ENCODE results near the gene STEAP1B.
"Not testable (repeated sequence)": the region's sequence is repeated elsewhere in the genome, so short reads cannot be mapped to it uniquely, and the experiment has no call there.

STEAP1B gene

DNA sequence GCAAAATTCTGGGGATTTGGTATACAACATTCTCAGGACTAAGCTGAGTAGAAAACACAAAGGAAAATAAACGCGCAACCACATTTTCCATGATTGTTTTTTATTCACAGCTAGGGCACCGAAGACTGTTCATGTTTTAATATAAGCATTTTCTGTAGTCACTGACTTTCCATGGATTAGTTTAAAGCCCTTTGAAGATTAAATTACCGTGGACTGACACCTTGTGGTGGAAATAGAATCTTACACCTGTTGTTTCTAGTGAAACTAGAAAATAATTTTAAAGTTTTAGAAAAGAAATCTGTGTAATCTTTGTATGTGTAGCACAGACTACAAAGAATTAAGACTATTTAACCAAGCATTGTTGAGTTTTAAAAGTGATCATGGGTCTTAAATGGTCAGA, 1.3 kb upstream of the STEAP1B start:
- intact Hi-C loops (cut with DNase I) = loop anchor here (5.0 kb wide), 1 partner anchor 1244 kb away; no protein-coding TSS in a partner anchor

DNA sequence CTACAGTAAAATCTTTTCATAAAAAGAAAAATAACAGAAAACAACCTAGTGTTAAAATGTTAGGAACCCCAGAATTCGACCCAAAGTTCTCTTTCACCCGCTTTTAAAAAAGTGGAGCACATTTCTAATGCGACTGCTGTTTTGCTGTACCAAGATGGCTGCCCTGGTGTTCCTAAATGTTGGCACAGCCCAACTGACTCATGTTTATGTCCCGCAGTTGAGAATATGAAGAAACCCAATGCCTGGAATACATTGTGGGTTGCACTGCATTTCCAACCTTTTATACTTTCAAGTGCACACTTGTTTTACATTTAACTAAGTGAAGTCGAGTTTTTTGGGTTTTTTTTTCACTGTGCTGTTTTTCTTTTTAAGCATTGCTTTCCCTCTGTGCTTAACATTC, 944 bp downstream of the STEAP1B start:
- intact Hi-C loops (cut with DNase I) = no loop called here
- DNase-seq = peak in 1 of 10 donors; percentile 17

More for the DNA sequence above, 1.3 kb upstream of the STEAP1B start:
- not testable (repeated sequence) for DNase-seq

DNA sequence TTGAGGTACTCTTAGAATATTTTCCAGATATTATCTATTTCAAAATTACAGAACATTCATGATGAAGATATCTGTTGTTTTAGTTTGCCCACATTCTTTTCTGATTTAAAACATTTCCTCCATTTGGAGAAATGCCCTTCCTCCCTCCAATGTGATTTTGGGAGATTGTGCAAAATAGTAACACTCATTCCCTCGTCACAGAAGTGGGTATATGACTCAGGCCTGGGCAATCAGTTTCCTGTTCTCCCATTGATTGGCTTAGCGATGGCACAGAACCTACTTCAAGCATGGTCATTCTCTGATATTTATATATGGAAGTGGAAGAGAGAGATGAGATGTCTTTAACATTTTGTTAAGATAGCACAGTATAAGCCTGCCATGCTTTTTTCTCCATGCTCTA, 3.1 kb downstream of the STEAP1B start:
- intact Hi-C loops (cut with DNase I); DNase-seq: not testable (repeated sequence)

DNA sequence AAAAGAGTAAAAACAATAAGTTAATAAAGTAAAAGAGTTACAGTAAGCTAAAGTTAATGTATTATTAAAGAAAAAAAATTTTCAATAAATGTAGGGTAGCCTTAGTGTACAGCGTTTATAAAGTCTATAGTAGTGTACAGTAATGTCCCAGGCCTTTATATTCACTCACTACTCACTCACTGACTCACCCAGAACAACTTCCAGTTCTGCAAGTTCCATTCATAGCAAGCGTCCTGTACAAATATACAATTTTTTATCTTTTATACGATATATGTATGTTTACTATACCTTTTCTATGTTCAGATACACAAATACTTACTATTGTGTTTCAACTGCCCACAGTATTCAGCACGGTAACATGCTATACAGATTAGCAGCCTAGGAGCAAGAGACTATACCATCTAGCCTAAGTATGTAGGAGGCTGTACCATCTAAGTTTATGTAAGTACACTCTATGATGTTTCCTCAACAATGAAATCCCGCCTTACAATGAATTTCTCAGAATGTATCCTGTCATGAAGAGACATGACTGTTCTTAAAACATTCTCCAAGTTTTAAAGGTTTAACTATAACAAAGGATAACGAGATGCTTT, 3.6 kb downstream of the STEAP1B start:
- intact Hi-C loops (cut with DNase I); DNase-seq: not testable (repeated sequence)

DNA sequence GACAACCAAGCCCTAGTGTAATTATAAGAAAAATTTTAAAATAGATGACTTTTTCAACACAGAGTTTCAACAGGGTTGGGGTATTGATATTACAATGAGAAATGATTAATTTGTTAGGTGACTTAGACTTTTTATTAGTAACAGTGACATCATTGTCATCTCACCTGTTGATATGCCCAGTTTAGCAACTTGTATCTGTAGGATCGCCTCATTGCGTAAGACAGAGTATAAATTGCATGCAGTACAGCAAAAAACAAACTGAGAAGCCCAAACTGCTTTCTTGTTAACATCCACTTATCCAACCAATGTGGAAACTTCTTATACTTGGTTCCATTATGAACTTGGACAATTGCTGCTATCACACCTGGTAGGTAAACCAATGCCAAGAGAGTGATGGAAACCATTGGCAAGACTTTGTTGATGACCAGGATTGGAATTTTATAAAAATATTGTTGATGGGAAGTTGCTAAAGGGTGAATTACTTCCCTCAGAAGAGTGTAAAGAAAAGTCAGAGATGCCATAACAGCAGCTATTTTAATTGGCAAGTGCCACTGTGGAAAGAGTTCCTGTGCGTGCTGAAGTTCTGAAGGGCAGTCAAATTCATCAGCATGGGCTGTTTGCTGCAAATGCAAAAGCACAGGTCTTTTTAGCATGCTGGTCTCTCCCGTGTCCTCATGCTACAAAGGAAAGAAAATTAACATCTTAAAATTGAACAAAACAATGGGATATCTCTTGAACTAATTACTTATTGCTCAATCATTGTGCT, 6.6 kb downstream of the STEAP1B start:
- intact Hi-C loops (cut with DNase I); DNase-seq: not testable (repeated sequence)

DNA sequence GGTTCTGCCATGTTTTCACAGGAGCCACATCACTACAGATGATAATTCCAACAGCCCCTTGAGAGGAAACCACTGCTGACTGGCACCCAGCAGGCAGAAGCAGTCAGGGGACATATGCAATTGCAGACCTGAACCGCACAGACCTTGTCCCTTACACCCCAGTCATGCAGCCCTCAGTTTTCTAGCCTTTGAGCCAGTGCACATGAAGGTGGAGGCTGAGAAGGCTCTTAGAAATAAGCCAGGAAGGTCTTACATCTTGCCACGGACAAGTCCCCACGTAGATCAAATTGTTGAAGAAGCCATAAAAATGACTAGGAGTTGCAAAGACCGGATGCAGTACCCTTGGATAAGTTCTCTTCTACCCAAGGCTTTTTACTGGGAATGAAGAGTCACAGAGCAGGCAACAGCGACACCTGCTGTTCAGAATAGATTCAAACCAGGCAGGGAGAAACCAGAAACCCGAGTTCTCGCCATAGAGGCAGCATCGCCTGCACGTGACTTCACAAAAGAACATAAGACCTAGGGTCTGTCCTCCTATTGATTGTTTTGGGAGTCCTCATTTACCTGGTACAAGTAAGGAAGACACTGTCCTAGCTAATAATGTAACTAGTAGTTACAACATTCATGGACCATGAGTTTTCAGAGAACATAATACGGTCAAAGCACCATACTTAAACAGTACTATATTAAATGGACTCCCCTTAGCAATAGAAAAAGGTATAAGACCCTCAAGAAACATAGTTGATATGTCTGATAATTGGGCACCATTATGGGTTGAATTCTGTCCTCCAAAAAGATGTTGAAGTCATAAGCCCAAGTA, 11.1 kb downstream of the STEAP1B start:
- intact Hi-C loops (cut with DNase I) = loop anchor here (1.0 to 5.0 kb wide), 3 partner anchors 192 to 386 kb away; no protein-coding TSS in a partner anchor

DNA sequence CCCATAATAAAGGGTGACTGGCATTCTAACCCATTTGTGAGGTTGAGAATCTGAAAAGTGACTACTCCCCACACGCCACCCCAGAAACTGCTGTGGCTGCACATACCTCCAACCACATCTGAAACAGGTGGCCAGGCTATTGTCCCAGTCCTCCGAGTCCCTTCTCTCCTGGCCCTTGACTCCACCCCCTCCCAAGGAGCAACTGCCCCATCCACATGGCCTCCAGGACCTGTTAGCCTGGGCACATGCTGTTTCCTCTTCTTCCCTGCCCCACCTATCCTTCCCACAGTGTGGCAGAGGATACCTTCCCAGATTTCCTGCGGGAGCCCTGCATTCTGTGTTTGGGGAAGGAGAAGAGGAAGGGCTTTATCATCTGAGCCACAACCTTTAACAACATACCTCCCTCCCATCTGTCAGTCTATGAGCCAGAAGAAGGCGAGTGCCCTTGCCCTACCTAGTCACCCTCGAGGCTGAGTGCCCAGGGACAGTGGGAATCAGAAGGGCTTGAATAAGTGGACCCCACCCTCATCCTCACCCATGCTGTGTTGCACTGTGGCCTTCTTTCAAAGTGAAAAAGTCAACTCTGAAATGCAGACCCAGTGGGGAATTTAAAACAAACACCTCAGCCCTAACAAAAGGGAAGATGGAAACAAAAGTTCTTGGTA, 11.9 kb downstream of the STEAP1B start:
- DNase-seq = no peak
- intact Hi-C loops (cut with DNase I) = loop anchor here (2.0 to 5.0 kb wide), 2 partner anchors 191 to 385 kb away; no protein-coding TSS in a partner anchor

More for the DNA sequence above, 11.1 kb downstream of the STEAP1B start:
- peak; percentile 44 to 95 (median 82) for DNase-seq

DNA sequence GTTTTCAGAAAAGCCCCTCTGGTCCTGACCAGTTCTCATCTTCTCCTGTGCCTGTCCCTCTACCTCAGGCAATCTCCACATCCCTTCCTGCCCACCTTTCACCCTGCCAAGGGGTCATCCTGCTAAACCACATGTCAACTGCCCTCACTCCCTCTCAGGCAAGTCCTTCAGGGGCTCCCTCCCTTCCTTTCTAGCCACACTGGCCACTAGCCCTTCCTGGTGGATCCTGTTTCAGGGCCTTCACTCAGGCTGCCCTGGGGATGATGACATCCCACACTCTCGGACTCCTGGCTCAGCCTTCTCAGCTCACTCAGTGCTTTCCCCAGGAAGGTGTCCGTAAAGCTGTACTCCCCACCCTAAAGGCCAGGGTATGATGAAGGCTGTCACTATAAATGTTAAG, 13.4 kb downstream of the STEAP1B start:
- intact Hi-C loops (cut with DNase I) = loop anchor here (5.0 kb wide), 1 partner anchor 189 kb away; no protein-coding TSS in a partner anchor
- no peak for DNase-seq

DNA sequence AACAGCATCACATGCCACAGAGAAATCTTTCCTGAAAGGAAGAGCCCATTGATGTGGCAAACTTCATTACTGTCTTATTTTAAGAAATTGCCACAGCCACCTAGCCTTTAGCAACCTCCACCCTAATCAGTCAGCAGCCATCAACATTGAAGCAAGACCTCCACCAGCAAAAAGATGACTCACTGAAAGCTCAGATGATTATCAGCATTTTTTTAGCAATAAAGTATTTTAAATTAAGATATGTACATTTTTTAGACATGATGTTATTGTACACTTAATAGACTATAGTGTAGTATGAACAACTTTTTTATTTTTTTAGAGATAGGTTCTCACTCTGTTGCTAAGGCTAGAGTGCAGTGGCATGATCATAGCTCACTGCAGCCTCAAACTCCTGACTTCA, 14.8 kb downstream of the STEAP1B start:
- DNase-seq = no peak
- intact Hi-C loops (cut with DNase I) = loop anchor here (5.0 kb wide), 1 partner anchor 188 kb away; no protein-coding TSS in a partner anchor

DNA sequence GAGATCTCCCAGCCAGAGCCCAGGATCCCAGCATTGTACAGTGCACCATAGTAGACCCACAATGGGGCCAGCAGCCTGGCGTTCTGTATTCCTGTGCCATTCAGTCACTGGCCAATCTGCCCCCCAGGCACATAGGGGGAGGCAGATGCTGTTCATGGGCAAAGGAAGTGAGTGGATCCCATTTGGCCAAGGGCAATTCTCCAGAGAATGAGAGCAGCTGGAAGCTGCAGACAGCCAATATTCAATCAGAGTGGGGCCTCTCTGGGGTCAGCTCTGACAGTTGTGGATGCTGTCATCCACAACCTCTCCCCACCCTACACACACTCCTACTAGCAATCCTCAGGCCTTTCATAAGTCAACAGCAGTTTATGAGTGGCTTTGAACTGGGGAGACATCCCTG, 17.5 kb downstream of the STEAP1B start:
- no peak for DNase-seq
- intact Hi-C loops (cut with DNase I) = no loop called here

DNA sequence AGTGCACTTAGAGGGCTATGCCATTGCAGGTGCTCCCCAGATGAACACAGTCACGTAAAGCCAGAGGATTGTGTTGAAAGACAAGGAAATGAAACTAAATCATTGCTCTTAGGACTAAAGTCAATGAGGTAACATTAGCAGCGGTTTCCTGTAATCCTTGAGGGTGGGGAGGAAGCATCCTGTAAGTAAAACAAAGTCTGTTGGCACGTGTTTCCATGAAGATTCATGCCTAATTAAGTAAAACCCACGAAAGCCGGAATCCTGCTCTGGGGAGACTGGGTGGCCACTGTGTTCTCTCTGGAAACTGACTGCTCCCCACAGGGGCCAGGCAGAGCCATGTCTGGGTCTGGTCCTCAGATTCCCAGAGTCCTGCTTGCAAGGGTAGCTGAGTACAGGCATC, 18.3 kb downstream of the STEAP1B start:
- intact Hi-C loops (cut with DNase I) = no loop called here
- DNase-seq = no peak

DNA sequence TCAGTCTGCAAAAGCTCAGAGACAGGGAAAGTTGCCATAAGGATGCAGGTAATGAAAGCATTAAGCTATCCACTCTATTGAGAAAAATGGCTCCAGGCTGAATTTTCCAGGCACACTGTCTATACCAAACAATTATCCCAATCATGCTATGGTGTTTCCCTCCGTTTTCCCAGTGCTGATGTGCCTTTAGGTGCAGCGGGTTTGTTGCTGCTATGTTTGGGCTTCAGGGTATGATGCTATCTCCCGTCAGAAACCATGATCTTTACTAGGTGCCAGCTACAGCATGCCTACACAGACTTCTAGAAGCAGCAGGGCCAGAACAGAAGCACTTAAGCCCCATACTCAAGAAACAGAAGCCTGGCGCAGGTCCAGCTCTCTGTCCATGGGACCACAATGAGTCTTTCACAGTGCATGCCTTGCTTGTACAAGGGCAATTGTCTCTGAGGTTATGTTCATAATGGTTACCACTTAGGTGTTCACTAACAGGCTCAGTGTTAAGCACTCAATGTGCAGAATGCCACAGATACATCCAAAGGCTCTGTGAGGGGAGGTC, 19.4 kb downstream of the STEAP1B start:
- intact Hi-C loops (cut with DNase I) = no loop called here
- DNase-seq = peak in 1 of 10 donors; percentile 37

DNA sequence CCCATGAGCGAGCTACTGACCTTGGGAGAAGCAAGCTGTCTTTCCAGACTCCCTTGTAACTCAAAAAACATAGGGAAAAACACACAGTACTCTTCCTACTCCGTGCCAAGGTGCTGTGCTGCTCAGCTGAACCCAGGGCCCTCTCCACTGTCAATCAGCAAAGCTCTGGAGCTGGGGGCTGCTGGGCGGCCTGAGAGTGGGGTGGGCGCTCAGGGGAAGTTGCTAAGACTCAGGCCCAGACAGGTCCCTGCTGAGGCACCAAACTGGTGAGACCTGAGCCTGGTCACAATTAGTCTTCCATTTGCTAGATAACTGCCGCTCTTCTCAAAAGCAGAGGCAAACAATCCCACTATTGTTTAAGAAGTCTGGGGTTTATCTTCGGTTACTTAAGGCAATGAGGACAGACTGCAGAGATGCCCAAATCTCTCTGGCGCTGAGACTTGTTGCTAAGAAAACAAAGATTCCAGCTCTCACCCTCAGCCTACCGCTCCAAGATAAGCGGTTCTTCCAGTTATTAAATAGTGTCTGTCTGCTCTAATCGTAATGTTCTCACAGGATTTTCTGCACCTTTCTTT, 22.0 kb downstream of the STEAP1B start:
- DNase-seq = no peak
- intact Hi-C loops (cut with DNase I) = no loop called here

DNA sequence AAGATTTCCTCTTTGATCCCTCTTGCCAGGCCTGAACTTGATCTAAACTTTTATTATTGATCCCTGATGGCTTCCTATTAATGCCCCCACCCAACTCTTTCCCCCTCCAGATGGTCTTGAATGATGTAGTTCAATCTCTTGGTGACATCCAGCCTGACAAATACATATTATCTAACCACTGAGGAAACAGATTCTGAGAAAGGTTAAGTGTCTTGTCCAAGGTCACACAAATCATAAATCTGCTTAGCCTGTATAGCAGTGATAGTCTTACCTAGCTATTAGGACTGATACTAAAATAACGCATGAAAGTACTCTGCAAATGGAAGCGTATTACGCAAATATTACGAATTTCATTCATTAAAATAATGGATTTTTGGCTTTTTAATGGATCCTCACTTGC, 22.7 kb downstream of the STEAP1B start:
- DNase-seq = no peak
- intact Hi-C loops (cut with DNase I) = no loop called here

DNA sequence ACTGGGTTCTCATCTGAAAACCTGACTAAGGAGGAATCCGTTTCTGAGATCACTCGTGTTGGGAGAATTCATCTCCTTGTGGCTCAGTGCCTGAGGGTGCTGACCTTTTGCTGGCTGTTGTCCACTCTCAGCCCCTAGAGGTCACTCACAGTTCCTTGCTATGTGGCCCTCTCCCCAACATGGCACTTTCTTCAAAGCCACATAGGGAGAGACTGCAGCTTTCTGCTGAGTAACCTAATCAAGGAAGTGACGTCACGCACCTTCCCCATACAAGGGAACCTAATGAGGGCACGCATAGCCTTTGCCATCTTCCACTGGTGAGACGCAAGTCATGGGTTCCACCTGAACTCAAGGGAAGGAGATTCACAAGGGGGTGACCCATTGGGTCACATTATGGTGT, 23.2 kb downstream of the STEAP1B start:
- DNase-seq = no peak
- intact Hi-C loops (cut with DNase I) = no loop called here

DNA sequence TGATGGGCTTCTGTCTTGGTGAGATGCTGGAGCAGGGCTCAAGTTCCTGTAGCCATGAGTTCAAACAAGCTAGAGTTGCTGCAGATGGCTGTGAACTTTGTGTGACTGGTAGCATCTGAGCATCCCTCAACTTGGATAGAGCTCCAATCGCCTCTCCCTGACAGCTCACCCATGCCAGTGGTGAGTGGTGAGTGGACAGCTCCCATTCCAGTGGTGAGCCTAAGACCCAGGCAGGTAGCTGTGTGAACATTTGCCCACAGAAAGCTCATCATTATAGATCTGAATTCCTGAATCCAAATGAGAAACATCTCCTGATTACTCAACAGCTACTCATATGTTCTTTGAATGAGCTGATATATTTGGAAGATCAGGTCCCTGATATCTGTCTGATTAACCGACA, 25.3 kb downstream of the STEAP1B start:
- intact Hi-C loops (cut with DNase I) = no loop called here
- DNase-seq = no peak

DNA sequence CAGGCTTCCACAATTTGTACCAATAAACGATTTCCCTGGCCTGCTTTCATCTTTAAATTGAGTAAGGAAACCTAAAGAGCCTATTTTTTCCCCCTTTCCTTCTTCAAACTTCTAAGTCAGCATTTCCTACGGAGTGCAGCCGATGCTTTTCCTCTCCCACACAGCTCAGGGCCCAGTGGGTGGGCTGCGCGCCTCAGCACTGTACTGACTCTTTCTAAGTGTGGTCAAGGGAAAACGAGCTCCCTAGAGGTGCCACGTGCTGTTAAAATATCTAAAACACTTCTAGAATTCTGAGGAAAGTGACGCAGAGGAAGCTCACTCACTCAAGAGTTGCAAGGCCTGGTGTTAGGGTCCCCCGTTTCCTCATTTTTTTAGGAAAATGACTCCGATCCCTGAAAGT, 29.0 kb downstream of the STEAP1B start:
- no peak for DNase-seq
- intact Hi-C loops (cut with DNase I) = no loop called here

DNA sequence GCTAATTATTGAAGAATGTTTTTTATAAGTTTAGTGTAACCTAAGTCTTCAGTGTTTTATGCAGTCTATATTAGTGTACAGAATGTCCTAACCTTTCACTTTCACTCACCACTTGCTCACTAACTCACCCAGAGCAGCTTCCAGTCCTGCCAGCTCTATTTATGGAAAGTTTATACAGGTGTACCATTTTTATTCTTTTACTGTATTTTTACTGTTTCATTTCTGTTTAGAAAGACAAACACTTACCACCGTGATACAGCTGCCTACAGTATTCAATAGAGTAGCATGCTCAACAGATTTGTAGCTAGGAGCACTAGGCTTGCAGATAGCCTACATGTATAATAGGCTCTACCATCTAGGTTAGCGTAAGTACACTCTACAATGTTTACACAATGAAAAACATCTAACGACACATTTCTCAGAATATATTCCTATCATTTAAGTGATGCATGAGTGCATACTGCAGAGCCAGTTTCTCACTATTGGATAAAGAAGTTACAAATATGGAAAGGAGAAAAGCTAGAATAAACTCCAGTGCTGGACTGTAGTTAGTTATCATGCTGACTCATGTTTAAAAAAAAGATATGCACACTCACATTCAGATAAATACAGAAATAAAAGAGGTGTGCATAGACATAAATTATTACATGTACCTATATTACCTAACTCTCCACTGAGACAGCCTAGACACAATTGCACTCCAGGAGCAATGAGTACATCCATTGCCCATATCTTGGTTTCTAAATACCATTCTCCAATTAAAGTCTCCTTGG, 30.4 kb downstream of the STEAP1B start:
- no peak for DNase-seq
- intact Hi-C loops (cut with DNase I) = no loop called here

DNA sequence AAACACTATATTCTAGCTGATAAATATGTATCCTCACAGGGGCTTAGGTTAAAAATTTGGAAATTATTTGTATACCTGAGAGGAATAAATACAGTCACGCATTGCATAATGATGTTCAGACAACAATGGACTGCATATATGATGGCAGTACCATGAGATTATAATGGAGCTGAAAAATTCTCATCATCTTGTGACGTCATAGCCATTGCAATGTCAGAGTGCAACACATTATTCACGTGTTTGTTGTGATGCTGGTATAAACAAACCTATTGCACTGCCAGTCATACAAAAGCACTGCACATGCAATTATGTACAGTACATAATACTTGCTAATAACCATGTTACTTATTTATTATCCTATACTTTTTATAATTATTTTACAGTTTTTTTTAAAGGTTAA, 31.4 kb downstream of the STEAP1B start:
- DNase-seq = no peak
- intact Hi-C loops (cut with DNase I) = no loop called here
